Neuronal stem cell (in vitro differentiated cells): ENCODE results near the gene HNRNPA1L2.
"Not testable (repeated sequence)": the region's sequence is repeated elsewhere in the genome, so short reads cannot be mapped to it uniquely, and the experiment has no call there.

ENCODE experiments used
- DNase-seq: peaks from one replicate; pipeline ENCODE4 v3.0.0-alpha.2; 2013; ENCODE audit warnings: low spot score
- H2AFZ ChIP-seq: one replicate; pipeline ENCODE4 v1.6.1; 2013; ENCODE audit warnings: mild to moderate bottlenecking, low read length, inconsistent platforms
- H2AK5ac ChIP-seq: 2 replicates; pipeline ENCODE4 v1.6.1; 2013; ENCODE audit warnings: low read depth, mild to moderate bottlenecking, inconsistent platforms, low read length, moderate library complexity, mixed read lengths
- H2BK120ac ChIP-seq: 2 replicates; pipeline ENCODE4 v1.6.1; 2013; ENCODE audit warnings: low read depth, mild to moderate bottlenecking, inconsistent platforms, low read length, moderate library complexity, mixed read lengths
- H2BK12ac ChIP-seq: one replicate; pipeline ENCODE4 v1.6.1; 2013; ENCODE audit warnings: low read length, inconsistent platforms
- H2BK15ac ChIP-seq: 2 replicates; pipeline ENCODE4 v1.6.1; 2013; ENCODE audit warnings: mild to moderate bottlenecking, low read length, inconsistent platforms, mixed read lengths
- H2BK5ac ChIP-seq: one replicate; pipeline ENCODE4 v1.6.1; 2013; ENCODE audit warnings: inconsistent platforms, mild to moderate bottlenecking, low read length, moderate library complexity
- H3K14ac ChIP-seq: one replicate; pipeline ENCODE4 v1.6.1; 2013; ENCODE audit warnings: low read length, inconsistent platforms
- H3K18ac ChIP-seq: 2 replicates; pipeline ENCODE4 v1.6.1; 2013; ENCODE audit warnings: low read length, inconsistent platforms
- H3K23ac ChIP-seq: 2 replicates; pipeline ENCODE4 v1.6.1; 2013; ENCODE audit warnings: low read depth, mild to moderate bottlenecking, mixed read lengths, low read length, inconsistent platforms; ENCODE audit not compliant: poor library complexity
- H3K27ac ChIP-seq: replicated peaks from 3 replicates; pipeline ENCODE4 v1.5.1; 2013; ENCODE audit warnings: low read length, inconsistent platforms
- H3K27me3 ChIP-seq, 3 experiments: 2 replicates each; pipeline ENCODE4 v1.6.1; 2013; ENCODE audit warnings: low read length in 3 of 3, mild to moderate bottlenecking in 2 of 3, inconsistent platforms in 1 of 3, low read depth in 1 of 3, mixed read lengths in 1 of 3, moderate library complexity in 1 of 3; ENCODE audit not compliant: control insufficient read depth in 3 of 3, insufficient read depth in 3 of 3
- H3K36me3 ChIP-seq, 2 donors: replicated peaks in 1 of 2; 2 replicates each; pipeline ENCODE4 v1.6.1; 2013; ENCODE audit warnings: low read length in 2 of 2; ENCODE audit not compliant: control insufficient read depth in 2 of 2, insufficient read depth in 2 of 2
- H3K4ac ChIP-seq: 2 replicates; pipeline ENCODE4 v1.6.1; 2013; ENCODE audit warnings: inconsistent platforms, mild to moderate bottlenecking, low read length, moderate library complexity
- H3K4me1 ChIP-seq, 2 donors: 1 replicate in 1 of 2; 2 replicates in 1 of 2; pipeline ENCODE4 v1.6.1; 2013; ENCODE audit warnings: low read length in 2 of 2, low read depth in 1 of 2; ENCODE audit not compliant: control insufficient read depth in 2 of 2, insufficient read depth in 1 of 2
- H3K4me2 ChIP-seq: one replicate; pipeline ENCODE4 v1.6.1; 2013; ENCODE audit warnings: mild to moderate bottlenecking, low read length, inconsistent platforms; ENCODE audit not compliant: insufficient read depth, poor library complexity, severe bottlenecking
- H3K4me3 ChIP-seq, 2 donors: 2 replicates each; pipeline ENCODE4 v1.5.1; 2013; ENCODE audit warnings: low read length in 2 of 2, mild to moderate bottlenecking in 2 of 2, inconsistent platforms in 1 of 2, moderate library complexity in 1 of 2
- H3K79me1 ChIP-seq: one replicate; pipeline ENCODE4 v1.6.1; 2013; ENCODE audit warnings: low read depth, mild to moderate bottlenecking, inconsistent platforms, low read length, moderate library complexity
- H3K9ac ChIP-seq: one replicate; pipeline ENCODE4 v1.6.1; 2013; ENCODE audit warnings: mild to moderate bottlenecking, low read depth, low read length, inconsistent platforms; ENCODE audit not compliant: poor library complexity
- H3K9me3 ChIP-seq, 2 donors: replicated peaks in 1 of 2; 2 replicates each; pipeline versions ENCODE3 to v1.6.1; 2013; ENCODE audit warnings: low read length in 2 of 2, mild to moderate bottlenecking in 2 of 2, inconsistent platforms in 1 of 2, low read depth in 1 of 2, mixed read lengths in 1 of 2, moderate library complexity in 1 of 2; ENCODE audit not compliant: control insufficient read depth in 2 of 2, insufficient read depth in 1 of 2
- H4K8ac ChIP-seq: one replicate; pipeline ENCODE4 v1.6.1; 2013; ENCODE audit warnings: low read depth, mild to moderate bottlenecking, inconsistent platforms, low read length, moderate library complexity
- H4K91ac ChIP-seq: one replicate; pipeline ENCODE4 v1.6.1; 2013; ENCODE audit warnings: low read length, low read depth, mild to moderate bottlenecking, inconsistent platforms; ENCODE audit not compliant: poor library complexity
- WGBS, 2 donors: extraction: QIAGEN DNeasy Blood & Tissue Kit; methylation state at CpG; one replicate each; pipeline ENCODE4 v1.1.7; 2013; ENCODE audit warnings: missing lambda C conversion rate in 2 of 2, mixed read lengths in 1 of 2; ENCODE audit not compliant: insufficient read length in 2 of 2, insufficient replicate concordance in 1 of 2; ENCODE audit errors: extremely low coverage in 2 of 2; 5-methylcytosine and 5-hydroxymethylcytosine counted together

HNRNPA1L2 gene

GRCh38 chr13:52617070-52618060, 24.9 kb upstream of the HNRNPA1L2 start:
- Histone ChIP-seq H3K27ac (no peak overlapping the region), H3K4me1 (peaks cover 0 to 5% of the 10 kb centered on the region in 2 donors), H3K27me3 (no peaks in the 10 kb centered on the region), H3K9ac (peak overlapping the region; percentile 70), H3K14ac (no peak overlapping the region), H3K9me3 (no peaks in the 10 kb centered on the region), H4K8ac (no peak overlapping the region), H2AFZ (peak overlapping the region; percentile 88), H3K4ac (no peak overlapping the region), H3K36me3 (peaks cover 0 to 6% of the 10 kb centered on the region in 2 donors), H3K23ac (peak overlapping the region; percentile 8), H4K91ac (no peak overlapping the region), H2BK5ac (no peak overlapping the region), H2BK12ac (no peak overlapping the region), H3K18ac (peak overlapping the region; percentile 58), H2BK120ac (no peak overlapping the region), H2AK5ac (no peak overlapping the region), H3K4me3 (peak overlapping the region; percentile 85 to 94), H3K79me1 (peaks cover 3% of the 10 kb centered on the region), H3K4me2 (peak overlapping the region; percentile 57), H2BK15ac (no peak overlapping the region)
- DNase-seq, result peak; percentile 69
- no CpG with 5 or more reads among the region's 51 CpGs for WGBS, 2 donors

GRCh38 chr13:52631083-52631690, 11.0 kb upstream of the HNRNPA1L2 start:
- H3K14ac ChIP-seq, H2BK120ac ChIP-seq, H2AFZ ChIP-seq, H3K4me3 ChIP-seq, H3K4me1 ChIP-seq, H2BK5ac ChIP-seq, H3K23ac ChIP-seq, H2BK12ac ChIP-seq, H3K4me2 ChIP-seq, H4K91ac ChIP-seq, H3K79me1 ChIP-seq, H2AK5ac ChIP-seq, H3K27me3 ChIP-seq, H3K18ac ChIP-seq, H3K27ac ChIP-seq, H3K9me3 ChIP-seq, DNase-seq, H4K8ac ChIP-seq, H2BK15ac ChIP-seq, H3K9ac ChIP-seq, H3K4ac ChIP-seq: not testable (repeated sequence)
- no CpG with 5 or more reads among the region's 7 CpGs for WGBS, 2 donors
- peaks cover 4 to 63% of the 10 kb centered on the region in 2 donors for H3K36me3 ChIP-seq

GRCh38 chr13:52638666-52639328, 3.4 kb upstream of the HNRNPA1L2 start:
- H3K4me2 ChIP-seq, result no peak overlapping the region

More at GRCh38 chr13:52638666-52639328, 3.4 kb upstream of the HNRNPA1L2 start:
- no peaks in the 10 kb centered on the region for H3K4me1 ChIP-seq
- no peak overlapping the region for H2BK5ac ChIP-seq
- no peak overlapping the region for H3K18ac ChIP-seq
- no peak overlapping the region for H2BK120ac ChIP-seq
- H2AK5ac ChIP-seq, result no peak overlapping the region
- no peak overlapping the region for H2BK12ac ChIP-seq
- no peak overlapping the region for H4K91ac ChIP-seq
- H4K8ac ChIP-seq, result no peak overlapping the region
- no peak overlapping the region for H3K23ac ChIP-seq
- no peak for DNase-seq
- WGBS, 2 donors, result no CpG with 5 or more reads among the region's 5 CpGs
- H2AFZ ChIP-seq, result no peak overlapping the region
- H3K4me3 ChIP-seq, result no peak overlapping the region
- no peaks in the 10 kb centered on the region for H3K27me3 ChIP-seq
- no peak overlapping the region for H3K9ac ChIP-seq
- no peaks in the 10 kb centered on the region for H3K79me1 ChIP-seq
- H3K4ac ChIP-seq, result no peak overlapping the region
- H2BK15ac ChIP-seq, result no peak overlapping the region
- H3K36me3 ChIP-seq, result peaks cover 5 to 55% of the 10 kb centered on the region in 2 donors
- no peaks in the 10 kb centered on the region for H3K9me3 ChIP-seq
- H3K27ac ChIP-seq, result no peak overlapping the region
- no peak overlapping the region for H3K14ac ChIP-seq
